ENCODE results near the gene PRLHR. TPM values are rescaled to one million over a fixed set of nuclear protein-coding genes. Genes with fewer than 3 reads are reported as not detected.

Gene PRLHR
- total RNA-seq, 1 donor, result not detected

GRCh38 chr10:118580702-118581101, 14.7 kb downstream of the PRLHR start:
- no peak for TF ChIP-seq CTCF (IDR thresholded peaks at IDR 0.05; ENCODE audit: extremely low read depth, low read depth, low read length)
- Histone ChIP-seq H3K9me3 (ENCODE audit: low read depth, low read length) (no peaks in the 10 kb centered on the region), H4K20me1 (ENCODE audit: insufficient read depth, low read length) (no peaks in the 10 kb centered on the region), H3K27me3 (ENCODE audit: insufficient read depth, low read length) (peaks cover 8% of the 10 kb centered on the region), H3K4me2 (ENCODE audit: insufficient read depth, low read length) (no peak overlapping the region), H3K4me1 (ENCODE audit: insufficient read depth, low read length) (peaks cover 7% of the 10 kb centered on the region), H3K4me3 (ENCODE audit: insufficient read depth, low read length) (no peak overlapping the region), H2AFZ (ENCODE audit: low read length) (no peak overlapping the region), H3K27ac (ENCODE audit: low read depth, low read length) (no peak overlapping the region), H3K36me3 (ENCODE audit: insufficient read depth, low read length) (no peaks in the 10 kb centered on the region), H3K79me2 (ENCODE audit: insufficient read depth, low read length) (no peaks in the 10 kb centered on the region)
- no peak for DNase-seq (ENCODE audit: insufficient read length, low spot score, missing footprints)

DNA sequence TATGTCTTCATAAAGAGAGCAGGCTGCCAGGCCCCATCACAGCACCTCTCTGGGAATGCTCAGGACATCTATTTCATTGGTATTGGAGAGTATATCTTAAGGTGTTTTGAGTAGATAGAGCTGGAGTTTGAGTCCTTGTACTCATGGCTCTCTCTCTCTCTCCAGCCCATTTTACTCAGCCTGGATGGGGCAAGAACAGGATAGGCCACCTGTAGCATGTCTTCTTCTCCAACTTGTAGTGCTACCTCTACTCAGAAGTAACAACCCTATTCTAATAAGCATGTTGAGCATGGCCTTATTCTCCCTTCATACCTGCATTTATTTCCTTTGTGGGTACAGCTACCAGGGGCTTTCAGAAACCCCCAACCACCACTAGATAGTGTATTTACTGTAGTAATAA, 21.9 kb downstream of the PRLHR start:
- H3K9me3 ChIP-seq (ENCODE audit: low read depth, low read length), result no peaks in the 10 kb centered on the region
- H3K27ac ChIP-seq (ENCODE audit: low read depth, low read length), result no peak overlapping the region
- no peaks in the 10 kb centered on the region for H4K20me1 ChIP-seq (ENCODE audit: insufficient read depth, low read length)
- H3K4me3 ChIP-seq (ENCODE audit: insufficient read depth, low read length), result no peak overlapping the region
- no peak overlapping the region for H2AFZ ChIP-seq (ENCODE audit: low read length)
- H3K4me1 ChIP-seq (ENCODE audit: insufficient read depth, low read length), result peaks cover 1% of the 10 kb centered on the region
- H3K4me2 ChIP-seq (ENCODE audit: insufficient read depth, low read length), result no peak overlapping the region
- H3K36me3 ChIP-seq (ENCODE audit: insufficient read depth, low read length), result no peaks in the 10 kb centered on the region
- no peaks in the 10 kb centered on the region for H3K79me2 ChIP-seq (ENCODE audit: insufficient read depth, low read length)
- H3K27me3 ChIP-seq (ENCODE audit: insufficient read depth, low read length), result peaks cover 8% of the 10 kb centered on the region
- TF ChIP-seq CTCF (IDR thresholded peaks at IDR 0.05; ENCODE audit: extremely low read depth, low read depth, low read length), result no peak
- DNase-seq (ENCODE audit: insufficient read length, low spot score, missing footprints), result no peak

- H3K27me3 ChIP-seq (ENCODE audit: insufficient read depth, low read length), result peaks cover 8% of the 10 kb centered on the region
- H3K79me2 ChIP-seq (ENCODE audit: insufficient read depth, low read length), result no peaks in the 10 kb centered on the region
- DNase-seq (ENCODE audit: insufficient read length, low spot score, missing footprints), result no peak
- no peak overlapping the region for H2AFZ ChIP-seq (ENCODE audit: low read length)
- no peaks in the 10 kb centered on the region for H3K36me3 ChIP-seq (ENCODE audit: insufficient read depth, low read length)
- H4K20me1 ChIP-seq (ENCODE audit: insufficient read depth, low read length), result no peaks in the 10 kb centered on the region
- no peak for TF ChIP-seq CTCF (IDR thresholded peaks at IDR 0.05; ENCODE audit: extremely low read depth, low read depth, low read length)
- H3K4me3 ChIP-seq (ENCODE audit: insufficient read depth, low read length), result no peak overlapping the region
- no peaks in the 10 kb centered on the region for H3K9me3 ChIP-seq (ENCODE audit: low read depth, low read length)
- no peak overlapping the region for H3K27ac ChIP-seq (ENCODE audit: low read depth, low read length)
- peaks cover 3% of the 10 kb centered on the region for H3K4me1 ChIP-seq (ENCODE audit: insufficient read depth, low read length)
- no peak overlapping the region for H3K4me2 ChIP-seq (ENCODE audit: insufficient read depth, low read length)
Measured at GRCh38 chr10:118572256-118573041, 23.0 kb downstream of the PRLHR start.

- DNase-seq (ENCODE audit: insufficient read length, low spot score, missing footprints), result no peak
- Histone ChIP-seq H3K27me3 (ENCODE audit: insufficient read depth, low read length) (peaks cover 3% of the 10 kb centered on the region), H4K20me1 (ENCODE audit: insufficient read depth, low read length) (no peaks in the 10 kb centered on the region), H3K36me3 (ENCODE audit: insufficient read depth, low read length) (no peaks in the 10 kb centered on the region), H3K4me1 (ENCODE audit: insufficient read depth, low read length) (peaks cover 3% of the 10 kb centered on the region), H3K9me3 (ENCODE audit: low read depth, low read length) (no peaks in the 10 kb centered on the region), H3K79me2 (ENCODE audit: insufficient read depth, low read length) (no peaks in the 10 kb centered on the region), H3K27ac (ENCODE audit: low read depth, low read length) (no peak overlapping the region), H2AFZ (ENCODE audit: low read length) (no peak overlapping the region), H3K4me3 (ENCODE audit: insufficient read depth, low read length) (no peak overlapping the region), H3K4me2 (ENCODE audit: insufficient read depth, low read length) (no peak overlapping the region)
- no peak for TF ChIP-seq CTCF (IDR thresholded peaks at IDR 0.05; ENCODE audit: extremely low read depth, low read depth, low read length)
Measured at GRCh38 chr10:118571123-118571522, 24.3 kb downstream of the PRLHR start.
